22Rv1 (cell line): ENCODE data around the gene AZU1.

ENCODE experiments used
- H3K27ac ChIP-seq: fragments of 450-650 bp; 2 replicates; pipeline ENCODE4 v1.5.1; 2017
- CTCF ChIP-seq: fragments of 450-650 bp; IDR thresholded peaks from 2 replicates; pipeline ENCODE4 v1.5.1; 2017; ENCODE audit warnings: mild to moderate bottlenecking
- ZFX ChIP-seq: fragments of 450-650 bp; IDR thresholded peaks from 2 replicates; pipeline ENCODE4 v1.6.1; 2017; ENCODE audit warnings: antibody characterized with exemption, borderline replicate concordance

AZU1 gene

GRCh38 chr19:792306-792885 is 35.2 kb upstream of the AZU1 start:
- no peak overlapping the region for H3K27ac ChIP-seq

GRCh38 chr19:793806-794205 is 33.8 kb upstream of the AZU1 start:
- H3K27ac ChIP-seq, result no peak overlapping the region
- TF ChIP-seq CTCF (no peak), ZFX (no peak)

More at GRCh38 chr19:792306-792885, 35.2 kb upstream of the AZU1 start:
- TF ChIP-seq ZFX, result no peak
- TF ChIP-seq CTCF, result no peak

GRCh38 chr19:795073-795611 is 32.5 kb upstream of the AZU1 start:
- no peak overlapping the region for H3K27ac ChIP-seq
- TF ChIP-seq CTCF, result no peak
- TF ChIP-seq ZFX, result no peak

- TF ChIP-seq CTCF (no peak), ZFX (no peak)
- H3K27ac ChIP-seq, result peak overlapping the region; percentile 99
Measured at GRCh38 chr19:795691-796581, 31.7 kb upstream of the AZU1 start.

GRCh38 chr19:796692-797527 is 30.7 kb upstream of the AZU1 start, which contains the start of gene PTBP1:
TSS of gene PTBP1 (plus strand) at chr19:797452. CDS start at chr19:797498, 46 bp downstream.
- TF ChIP-seq ZFX, result no peak
- TF ChIP-seq CTCF, result no peak
- peak within 1 kb of the TSS; percentile 99 for H3K27ac ChIP-seq

GRCh38 chr19:797528-798414 is 29.9 kb upstream of the AZU1 start:
- no peak for TF ChIP-seq CTCF
- no peak for TF ChIP-seq ZFX

More at GRCh38 chr19:797528-798414, 29.9 kb upstream of the AZU1 start:
- peak overlapping the region; percentile 99 for H3K27ac ChIP-seq
